ENCODE results near the gene PCDHGA9. TPM values are rescaled to one million over a fixed set of nuclear protein-coding genes. Genes with fewer than 3 reads are reported as not detected.
"Not testable (repeated sequence)": the region's sequence is repeated elsewhere in the genome, so short reads cannot be mapped to it uniquely, and the experiment has no call there.

The PCDHGA9 gene
- total RNA-seq, 3 donors from 2014 or later (not counting 1 experiment from before 2014, with no cell fraction given) = 0.61 to 1.7 (median 1.0) TPM

DNA sequence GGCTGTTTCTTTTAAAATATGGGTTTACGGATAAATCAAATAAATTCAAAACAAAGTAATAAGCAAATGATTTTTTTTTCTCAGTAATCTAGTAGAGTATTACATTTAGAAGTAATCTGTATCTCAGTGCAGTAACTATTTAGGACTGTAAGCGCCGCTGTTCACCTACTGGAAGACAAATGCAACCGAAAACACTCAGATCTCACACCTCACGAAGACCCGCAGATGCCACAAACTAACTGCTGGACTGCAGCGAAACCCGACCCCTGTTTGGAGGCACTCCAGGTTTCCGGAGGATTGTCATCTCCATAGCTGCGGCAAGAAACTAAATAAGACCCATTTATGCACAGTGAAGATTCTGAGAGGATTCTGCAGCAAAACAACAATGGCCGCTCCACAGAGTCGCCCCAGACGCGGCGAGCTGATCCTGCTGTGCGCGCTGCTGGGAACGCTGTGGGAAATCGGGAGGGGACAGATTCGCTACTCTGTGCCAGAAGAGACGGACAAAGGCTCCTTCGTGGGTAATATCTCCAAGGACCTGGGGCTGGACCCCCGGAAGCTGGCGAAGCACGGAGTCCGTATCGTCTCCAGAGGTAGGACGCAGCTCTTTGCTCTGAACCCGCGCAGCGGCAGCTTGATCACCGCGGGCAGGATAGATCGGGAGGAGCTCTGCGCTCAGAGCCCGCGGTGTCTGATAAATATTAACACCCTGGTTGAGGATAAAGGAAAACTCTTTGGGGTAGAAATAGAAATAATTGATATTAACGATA is 10.0 kb upstream of the PCDHGA9 start, which contains the start of gene PCDHGA8:
PCDHGA8 (plus strand) TSS at position 205 of the 770 bp plus-strand sequence; CDS start at position 386, 181 bp downstream.
- Mint-ChIP-seq H3K4me3 (peak within 1 kb of the TSS; percentile 71), H3K9me3 (peaks cover 0 to 5% of the 10 kb centered on the region in 2 donors), H3K27ac (no peak within 1 kb of the TSS), H3K27me3 (ENCODE audit: low read depth in 2 of 2) (peaks cover 51 to 73% of the 10 kb centered on the region in 2 donors), H3K4me1 (no peaks in the 10 kb centered on the region), H3K36me3 (peaks cover 7% of the 10 kb centered on the region)
- peak in 2 of 3 donors; percentile 47 to 58 for ATAC-seq
- Histone ChIP-seq H3K4me3 (ENCODE audit: low read length) (no peak within 1 kb of the TSS), H3K27ac (ENCODE audit: low read length) (no peak within 1 kb of the TSS), H3K9me3 (ENCODE audit: control insufficient read depth, insufficient read depth, low read length) (peaks cover 39% of the 10 kb centered on the region), H3K4me1 (ENCODE audit: control insufficient read depth, insufficient read depth, low read length) (no peaks in the 10 kb centered on the region), H3K27me3 (ENCODE audit: control insufficient read depth, insufficient read depth, low read length) (peaks cover 63% of the 10 kb centered on the region), H3K36me3 (ENCODE audit: control insufficient read depth, insufficient read depth, low read length) (no peaks in the 10 kb centered on the region)
- no peak for DNase-seq
- 39% methylated on average over 37 of the region's 38 CpGs for WGBS (ENCODE audit: insufficient coverage)
- intact Hi-C loops (cut with micrococcal nuclease) = no loop called here
- TF ChIP-seq, protein P1, sequence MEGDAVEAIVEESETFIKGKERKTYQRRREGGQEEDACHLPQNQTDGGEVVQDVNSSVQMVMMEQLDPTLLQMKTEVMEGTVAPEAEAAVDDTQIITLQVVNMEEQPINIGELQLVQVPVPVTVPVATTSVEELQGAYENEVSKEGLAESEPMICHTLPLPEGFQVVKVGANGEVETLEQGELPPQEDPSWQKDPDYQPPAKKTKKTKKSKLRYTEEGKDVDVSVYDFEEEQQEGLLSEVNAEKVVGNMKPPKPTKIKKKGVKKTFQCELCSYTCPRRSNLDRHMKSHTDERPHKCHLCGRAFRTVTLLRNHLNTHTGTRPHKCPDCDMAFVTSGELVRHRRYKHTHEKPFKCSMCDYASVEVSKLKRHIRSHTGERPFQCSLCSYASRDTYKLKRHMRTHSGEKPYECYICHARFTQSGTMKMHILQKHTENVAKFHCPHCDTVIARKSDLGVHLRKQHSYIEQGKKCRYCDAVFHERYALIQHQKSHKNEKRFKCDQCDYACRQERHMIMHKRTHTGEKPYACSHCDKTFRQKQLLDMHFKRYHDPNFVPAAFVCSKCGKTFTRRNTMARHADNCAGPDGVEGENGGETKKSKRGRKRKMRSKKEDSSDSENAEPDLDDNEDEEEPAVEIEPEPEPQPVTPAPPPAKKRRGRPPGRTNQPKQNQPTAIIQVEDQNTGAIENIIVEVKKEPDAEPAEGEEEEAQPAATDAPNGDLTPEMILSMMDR (IDR thresholded peaks at IDR 0.05) = no peak

DNA sequence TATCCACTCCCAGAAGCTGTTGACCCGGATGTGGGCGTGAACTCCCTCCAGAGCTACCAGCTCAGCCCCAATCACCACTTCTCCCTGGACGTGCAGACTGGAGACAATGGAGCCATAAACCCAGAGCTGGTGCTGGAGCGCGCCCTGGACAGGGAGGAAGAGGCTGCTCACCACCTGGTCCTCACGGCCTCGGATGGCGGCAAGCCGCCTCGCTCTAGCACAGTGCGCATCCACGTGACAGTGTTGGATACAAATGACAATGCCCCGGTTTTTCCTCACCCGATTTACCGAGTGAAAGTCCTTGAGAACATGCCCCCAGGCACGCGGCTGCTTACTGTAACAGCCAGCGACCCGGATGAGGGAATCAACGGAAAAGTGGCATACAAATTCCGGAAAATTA is 9.3 kb upstream of the PCDHGA9 start:
- H3K9me3 ChIP-seq (ENCODE audit: control insufficient read depth, insufficient read depth, low read length) = peaks cover 38% of the 10 kb centered on the region
- H3K36me3 ChIP-seq (ENCODE audit: control insufficient read depth, insufficient read depth, low read length) = no peaks in the 10 kb centered on the region
- Mint-ChIP-seq H3K36me3 (peaks cover 7% of the 10 kb centered on the region), H3K4me3 (no peak overlapping the region), H3K9me3 (peaks cover 0 to 5% of the 10 kb centered on the region in 2 donors), H3K27ac (no peak overlapping the region), H3K27me3 (ENCODE audit: low read depth in 2 of 2) (peaks cover 49 to 71% of the 10 kb centered on the region in 2 donors), H3K4me1 (no peaks in the 10 kb centered on the region)
- peaks cover 64% of the 10 kb centered on the region for H3K27me3 ChIP-seq (ENCODE audit: control insufficient read depth, insufficient read depth, low read length)
- intact Hi-C loops (cut with micrococcal nuclease) = no loop called here
- H3K4me3 ChIP-seq (ENCODE audit: low read length) = no peak overlapping the region
- H3K4me1 ChIP-seq (ENCODE audit: control insufficient read depth, insufficient read depth, low read length) = no peaks in the 10 kb centered on the region
- ATAC-seq (no peak), DNase-seq (no peak)
- TF ChIP-seq, protein P1 (IDR thresholded peaks at IDR 0.05) = no peak
- 41% methylated on average over 21 of the region's 21 CpGs for WGBS (ENCODE audit: insufficient coverage)
- no peak overlapping the region for H3K27ac ChIP-seq (ENCODE audit: low read length)

DNA sequence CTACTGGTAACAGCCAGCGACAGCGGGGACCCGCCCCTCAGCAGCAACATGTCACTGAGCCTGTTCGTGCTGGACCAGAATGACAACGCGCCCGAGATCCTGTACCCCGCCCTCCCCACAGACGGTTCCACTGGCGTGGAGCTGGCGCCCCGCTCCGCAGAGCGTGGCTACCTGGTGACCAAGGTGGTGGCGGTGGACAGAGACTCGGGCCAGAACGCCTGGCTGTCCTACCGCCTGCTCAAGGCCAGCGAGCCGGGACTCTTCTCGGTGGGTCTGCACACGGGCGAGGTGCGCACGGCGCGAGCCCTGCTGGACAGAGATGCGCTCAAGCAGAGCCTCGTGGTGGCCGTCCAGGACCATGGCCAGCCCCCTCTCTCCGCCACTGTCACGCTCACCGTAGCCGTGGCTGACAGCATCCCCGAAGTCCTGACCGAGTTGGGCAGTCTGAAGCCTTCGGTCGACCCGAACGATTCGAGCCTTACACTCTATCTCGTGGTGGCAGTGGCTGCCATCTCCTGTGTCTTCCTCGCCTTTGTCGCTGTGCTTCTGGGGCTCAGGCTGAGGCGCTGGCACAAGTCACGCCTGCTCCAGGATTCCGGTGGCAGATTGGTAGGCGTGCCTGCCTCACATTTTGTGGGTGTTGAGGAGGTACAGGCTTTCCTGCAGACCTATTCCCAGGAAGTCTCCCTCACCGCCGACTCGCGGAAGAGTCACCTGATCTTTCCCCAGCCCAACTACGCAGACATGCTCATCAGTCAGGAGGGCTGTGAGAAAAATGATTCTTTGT is 8.0 kb upstream of the PCDHGA9 start:
- H3K27ac ChIP-seq (ENCODE audit: low read length); H3K9me3 Mint-ChIP-seq; intact Hi-C loops (cut with micrococcal nuclease); H3K36me3 Mint-ChIP-seq; H3K4me1 Mint-ChIP-seq; H3K4me3 ChIP-seq (ENCODE audit: low read length); H3K27ac Mint-ChIP-seq; H3K4me3 Mint-ChIP-seq; H3K4me1 ChIP-seq (ENCODE audit: control insufficient read depth, insufficient read depth, low read length); ATAC-seq; H3K36me3 ChIP-seq (ENCODE audit: control insufficient read depth, insufficient read depth, low read length): not testable (repeated sequence)
- H3K27me3 Mint-ChIP-seq (ENCODE audit: low read depth in 2 of 2) = peaks cover 49 to 62% of the 10 kb centered on the region in 2 donors
- DNase-seq = peak in 1 of 2 donors; percentile 13
- 42% methylated on average over 40 of the region's 53 CpGs for WGBS (ENCODE audit: insufficient coverage)
- H3K9me3 ChIP-seq (ENCODE audit: control insufficient read depth, insufficient read depth, low read length) = peaks cover 37% of the 10 kb centered on the region
- peaks cover 69% of the 10 kb centered on the region for H3K27me3 ChIP-seq (ENCODE audit: control insufficient read depth, insufficient read depth, low read length)
